Subcutaneous abdominal adipose tissue (tissue), 5 donors: ENCODE measurements around the gene RRP9.

ENCODE experiments used
- H3K27ac ChIP-seq: one replicate; pipeline ENCODE4 v1.7.0; 2013; ENCODE audit warnings: low read depth, mild to moderate bottlenecking, inconsistent platforms, low read length, moderate library complexity
- H3K27me3 ChIP-seq, 5 donors: one replicate each; pipeline ENCODE4 v1.7.0; 2013; ENCODE audit warnings: low read length in 5 of 5, inconsistent platforms in 1 of 5; ENCODE audit not compliant: control insufficient read depth in 5 of 5, insufficient read depth in 4 of 5
- H3K36me3 ChIP-seq, 5 donors: one replicate each; pipeline ENCODE4 v1.7.0; 2013; ENCODE audit warnings: low read length in 5 of 5; ENCODE audit not compliant: control insufficient read depth in 5 of 5, insufficient read depth in 5 of 5
- H3K4me1 ChIP-seq, 5 donors: one replicate each; pipeline ENCODE4 v1.7.0; 2013; ENCODE audit warnings: low read length in 5 of 5, mild to moderate bottlenecking in 3 of 5, moderate library complexity in 1 of 5; ENCODE audit not compliant: control insufficient read depth in 5 of 5, insufficient read depth in 5 of 5
- H3K4me3 ChIP-seq, 5 donors: one replicate each; pipeline ENCODE4 v1.7.0; 2013; ENCODE audit warnings: low read length in 5 of 5, low read depth in 1 of 5
- H3K9ac ChIP-seq, 5 donors: one replicate each; pipeline ENCODE4 v1.7.0; 2013; ENCODE audit warnings: low read length in 5 of 5, mild to moderate bottlenecking in 4 of 5, moderate library complexity in 3 of 5
- H3K9me3 ChIP-seq, 5 donors: one replicate each; pipeline ENCODE4 v1.7.0; 2013; ENCODE audit warnings: low read length in 5 of 5; ENCODE audit not compliant: control insufficient read depth in 5 of 5
- donor health status: healthy.
- donor health status: healthy.
- donor health status: healthy.
- donor health status: healthy.
- donor health status: healthy.

RRP9 gene

DNA sequence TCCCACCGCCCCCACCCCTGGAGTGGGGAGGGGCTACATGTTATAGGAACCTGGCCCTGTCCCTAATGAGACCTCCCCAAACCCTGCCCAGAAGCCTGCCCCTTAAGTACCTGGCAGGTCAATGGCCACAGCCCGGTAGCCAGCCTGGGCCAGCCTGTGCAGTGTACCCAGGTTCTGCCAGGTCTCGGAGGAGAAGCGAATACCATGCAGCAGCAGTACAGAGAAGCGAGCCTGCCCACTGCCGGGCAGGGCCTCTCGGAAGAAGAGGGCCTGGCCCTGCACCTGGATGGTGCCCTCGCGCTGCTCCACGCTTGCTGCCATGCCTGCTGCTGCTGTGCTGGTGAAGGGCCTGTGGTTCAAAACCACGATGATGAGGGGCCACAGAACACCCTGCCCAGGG, 29.6 kb upstream of the RRP9 start:
- Histone ChIP-seq H3K4me3 (no peak overlapping the region), H3K4me1 (peaks cover 6 to 52% (median 44%) of the 10 kb centered on the region in 5 donors), H3K9me3 (no peaks in the 10 kb centered on the region), H3K27me3 (no peaks in the 10 kb centered on the region), H3K27ac (no peak overlapping the region), H3K36me3 (peaks cover 0 to 9% (median 2%) of the 10 kb centered on the region in 5 donors), H3K9ac (peak overlapping the region in 1 of 5 donors; percentile 47)

DNA sequence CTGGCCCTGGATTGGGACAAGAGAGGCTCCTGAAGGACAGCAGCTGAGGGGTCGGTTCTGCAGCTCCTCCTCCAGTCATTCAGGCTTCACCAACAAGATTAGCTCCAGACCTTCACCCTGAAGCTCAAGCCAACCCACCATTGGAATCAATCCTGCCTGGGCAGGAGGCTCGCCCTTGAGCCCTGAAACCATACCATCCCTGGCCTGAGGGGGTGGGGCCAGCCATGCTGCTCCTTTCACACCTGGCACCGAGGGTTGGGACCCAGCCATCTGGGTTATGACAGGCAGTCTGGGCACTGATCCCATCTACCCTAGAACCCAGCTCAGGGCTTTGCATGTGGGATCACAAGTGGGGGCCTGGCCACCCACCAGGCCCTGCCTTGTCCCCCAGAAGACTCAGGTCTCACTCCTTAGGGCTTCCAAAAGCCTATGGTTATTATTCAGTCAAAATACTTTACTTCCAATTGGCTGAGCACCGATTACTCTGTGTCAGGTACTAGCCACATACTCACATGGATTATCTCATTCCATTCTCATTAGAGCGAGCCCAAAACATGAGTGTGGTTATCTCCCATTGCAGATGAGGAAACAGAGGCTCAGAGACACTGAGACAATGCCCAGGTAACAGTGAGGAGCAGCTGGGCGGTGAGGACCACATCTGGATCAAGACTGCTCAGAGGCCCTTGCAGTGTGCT, 29.0 kb upstream of the RRP9 start:
- Histone ChIP-seq H3K4me1 (peaks cover 6 to 53% (median 46%) of the 10 kb centered on the region in 5 donors), H3K4me3 (no peak overlapping the region), H3K27me3 (no peaks in the 10 kb centered on the region), H3K27ac (no peak overlapping the region), H3K9me3 (no peaks in the 10 kb centered on the region), H3K9ac (peak overlapping the region in 1 of 5 donors; percentile 47), H3K36me3 (peaks cover 0 to 9% (median 2%) of the 10 kb centered on the region in 5 donors)

- Histone ChIP-seq H3K9me3 (no peaks in the 10 kb centered on the region), H3K4me3 (no peak overlapping the region), H3K27me3 (no peaks in the 10 kb centered on the region), H3K36me3 (peaks cover 0 to 9% (median 2%) of the 10 kb centered on the region in 5 donors), H3K27ac (no peak overlapping the region), H3K9ac (no peak overlapping the region), H3K4me1 (peaks cover 6 to 49% (median 40%) of the 10 kb centered on the region in 5 donors)
Observed at GRCh38 chr3:51969841-51970240, 28.1 kb upstream of the RRP9 start.

- Histone ChIP-seq H3K36me3 (peaks cover 0 to 9% (median 2%) of the 10 kb centered on the region in 5 donors), H3K4me1 (peaks cover 2 to 41% (median 32%) of the 10 kb centered on the region in 5 donors), H3K27ac (no peak overlapping the region), H3K9me3 (no peaks in the 10 kb centered on the region), H3K27me3 (no peaks in the 10 kb centered on the region), H3K4me3 (no peak overlapping the region), H3K9ac (no peak overlapping the region)
Observed at GRCh38 chr3:51968883-51969678, 27.4 kb upstream of the RRP9 start.

DNA sequence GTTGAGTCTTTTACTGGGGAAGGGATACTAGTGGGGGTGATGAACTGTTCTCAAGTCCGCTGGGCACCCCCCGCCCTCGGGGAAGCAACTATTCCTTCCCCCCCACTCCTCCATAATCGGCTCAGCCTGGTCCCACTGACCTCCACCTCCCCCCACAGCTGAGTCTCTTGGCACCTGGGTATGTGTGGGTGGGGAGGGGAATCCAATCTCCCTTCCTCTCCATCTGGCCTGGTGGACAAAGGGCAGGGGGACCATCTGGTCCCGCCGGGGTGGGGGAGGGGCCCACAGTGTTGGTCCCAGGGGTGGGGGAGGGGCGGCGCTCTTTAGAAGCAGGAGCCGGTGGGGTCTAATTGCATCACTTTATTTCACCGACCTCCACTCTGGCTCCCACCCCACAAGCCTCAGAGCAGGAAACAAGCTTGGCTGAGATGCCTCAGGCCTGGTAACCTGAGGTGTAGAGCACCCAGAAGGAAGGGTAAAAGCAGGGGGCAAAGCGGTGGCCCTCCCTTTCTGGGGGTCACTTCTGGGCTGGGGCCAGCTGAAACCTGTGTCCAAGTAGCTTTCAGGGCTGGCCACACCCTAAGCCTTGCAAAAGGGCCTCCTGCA, 26.6 kb upstream of the RRP9 start:
- Histone ChIP-seq H3K36me3 (peaks cover 0 to 9% (median 2%) of the 10 kb centered on the region in 5 donors), H3K27me3 (no peaks in the 10 kb centered on the region), H3K4me1 (peaks cover 2 to 33% (median 25%) of the 10 kb centered on the region in 5 donors), H3K27ac (peak overlapping the region; percentile 69), H3K9ac (peak overlapping the region in 3 of 5 donors; percentile 59 to 78 (median 76)), H3K4me3 (peak overlapping the region; percentile 62 to 81 (median 69)), H3K9me3 (no peaks in the 10 kb centered on the region)

DNA sequence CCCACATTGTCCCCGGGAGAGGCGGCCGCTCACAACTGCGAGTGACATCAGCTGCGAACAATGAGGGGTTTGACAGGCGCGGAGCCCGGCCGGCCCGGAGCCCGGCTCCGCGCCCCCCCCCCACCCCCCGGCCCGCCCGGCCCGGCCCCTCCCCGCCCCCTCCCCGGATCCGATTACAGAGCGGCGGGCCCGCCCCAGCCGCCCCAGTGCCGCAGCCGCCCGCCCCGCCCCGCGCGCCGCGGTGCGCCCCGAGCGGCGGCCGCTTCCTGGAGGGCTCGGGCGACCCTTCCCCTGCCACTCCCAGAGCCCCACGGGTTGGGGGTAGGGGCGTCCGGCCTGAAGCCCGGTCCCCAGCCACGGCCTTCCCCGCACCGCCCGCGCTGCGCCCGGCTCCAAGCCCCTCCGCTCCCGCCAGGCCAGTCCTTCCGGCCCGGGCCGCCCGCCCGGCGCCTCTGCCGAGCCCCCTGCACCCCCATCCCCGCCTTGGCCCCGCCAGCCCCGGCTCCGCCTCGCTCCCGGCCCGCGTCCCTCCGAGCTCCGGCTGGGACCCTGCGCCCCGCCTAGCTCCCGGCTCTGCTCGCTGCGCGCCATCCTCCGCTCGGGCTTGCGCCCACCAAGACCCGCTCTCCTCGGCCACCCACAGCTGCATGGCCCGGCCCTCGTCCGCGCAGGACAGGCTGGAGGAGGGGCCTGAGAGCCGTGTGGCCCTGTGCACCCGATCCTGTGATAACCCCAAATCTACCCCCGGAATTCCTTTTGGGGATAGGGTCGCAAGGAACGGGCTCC, 25.9 kb upstream of the RRP9 start, which contains the start of gene PCBP4:
TSS of gene PCBP4 (minus strand) at position 71 of the 786 bp plus-strand sequence. CDS start 6,214 bp downstream, outside the sequence.
- peak within 1 kb of the TSS; percentile 56 to 89 (median 76) for H3K9ac ChIP-seq
- peaks cover 0 to 9% (median 2%) of the 10 kb centered on the region in 5 donors for H3K36me3 ChIP-seq
- H3K4me1 ChIP-seq, result peaks cover 2 to 30% (median 25%) of the 10 kb centered on the region in 5 donors
- H3K27ac ChIP-seq, result peak within 1 kb of the TSS; percentile 69
- H3K27me3 ChIP-seq, result no peaks in the 10 kb centered on the region
- H3K9me3 ChIP-seq, result no peaks in the 10 kb centered on the region
- H3K4me3 ChIP-seq, result peak within 1 kb of the TSS; percentile 73 to 85 (median 80)

DNA sequence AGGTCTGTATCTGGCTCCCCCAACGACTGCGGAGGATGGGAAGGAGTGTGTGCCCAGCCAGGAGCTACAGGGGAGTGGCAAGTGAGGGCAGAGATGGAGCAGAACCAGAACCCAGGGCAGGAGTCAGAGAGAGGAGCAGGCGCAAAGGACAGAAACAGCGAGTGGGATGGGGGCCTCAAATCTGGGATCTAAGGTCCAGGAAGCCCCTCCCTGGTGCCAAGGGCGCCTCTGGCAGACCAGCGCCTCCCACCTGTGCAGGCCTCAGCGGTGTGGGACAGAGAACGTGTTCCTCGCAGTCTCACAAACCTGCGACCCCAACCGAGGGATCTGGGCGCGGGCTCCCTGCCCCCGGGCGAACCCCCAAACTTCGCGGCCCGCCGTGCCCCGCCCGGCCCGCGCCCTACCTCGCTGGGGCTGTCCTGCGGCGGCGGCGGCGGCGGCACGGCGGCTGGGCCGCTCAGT, 25.2 kb upstream of the RRP9 start:
- Histone ChIP-seq H3K27me3 (no peaks in the 10 kb centered on the region), H3K9ac (peak overlapping the region; percentile 56 to 89 (median 76)), H3K27ac (no peak overlapping the region), H3K36me3 (peaks cover 0 to 9% (median 2%) of the 10 kb centered on the region in 5 donors), H3K9me3 (no peaks in the 10 kb centered on the region), H3K4me1 (peaks cover 2 to 32% (median 25%) of the 10 kb centered on the region in 5 donors), H3K4me3 (peak overlapping the region; percentile 73 to 85 (median 80))

- H3K4me1 ChIP-seq, result peaks cover 2 to 32% (median 25%) of the 10 kb centered on the region in 5 donors
- peaks cover 0 to 8% (median 1%) of the 10 kb centered on the region in 5 donors for H3K36me3 ChIP-seq
- no peaks in the 10 kb centered on the region for H3K9me3 ChIP-seq
- peak overlapping the region in 3 of 5 donors; percentile 76 to 89 (median 84) for H3K9ac ChIP-seq
- no peaks in the 10 kb centered on the region for H3K27me3 ChIP-seq
- no peak overlapping the region for H3K27ac ChIP-seq
- H3K4me3 ChIP-seq, result peak overlapping the region; percentile 73 to 85 (median 80)
Observed at GRCh38 chr3:51966486-51966885, 24.8 kb upstream of the RRP9 start.

DNA sequence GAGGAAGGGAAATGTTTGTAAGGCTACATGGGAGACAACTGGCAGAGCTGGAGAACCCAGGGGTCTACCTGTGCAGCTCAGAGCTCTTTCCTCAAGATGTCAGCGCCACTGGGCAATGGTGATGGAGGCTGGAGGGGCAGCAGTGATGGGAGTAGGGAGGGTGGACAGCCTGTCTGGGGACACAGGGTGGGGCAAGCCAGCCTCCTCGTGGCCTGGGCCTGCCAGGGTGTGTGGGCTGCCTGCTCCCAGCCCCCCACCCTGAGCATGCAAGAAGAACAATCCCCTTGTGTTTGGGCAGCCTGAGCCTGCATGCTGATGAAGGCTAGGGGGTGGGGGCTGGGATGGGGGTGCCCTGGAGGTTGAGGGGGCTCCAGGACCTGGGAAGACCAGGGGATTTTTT, 24.3 kb upstream of the RRP9 start:
- no peaks in the 10 kb centered on the region for H3K9me3 ChIP-seq
- no peaks in the 10 kb centered on the region for H3K27me3 ChIP-seq
- no peak overlapping the region for H3K4me3 ChIP-seq
- peaks cover 0 to 6% (median 0%) of the 10 kb centered on the region in 5 donors for H3K36me3 ChIP-seq
- peaks cover 2 to 31% (median 25%) of the 10 kb centered on the region in 5 donors for H3K4me1 ChIP-seq
- no peak overlapping the region for H3K27ac ChIP-seq
- H3K9ac ChIP-seq, result no peak overlapping the region
